Activated CD4-positive, alpha-beta T cell treated with anti-CD3 and anti-CD28 coated beads, Interleukin-10, Interleukin-2, amounts not matched to agents 100 ng/mL and 50 ng/mL, durations not matched to agents 16 hours and 8 hours (primary cell): Measurements from ENCODE around the gene OXT.

Experiments
- DNase-seq: peaks from one replicate; pipeline ENCODE4 v3.0.0-alpha.2; 2020

OXT gene

DNA sequence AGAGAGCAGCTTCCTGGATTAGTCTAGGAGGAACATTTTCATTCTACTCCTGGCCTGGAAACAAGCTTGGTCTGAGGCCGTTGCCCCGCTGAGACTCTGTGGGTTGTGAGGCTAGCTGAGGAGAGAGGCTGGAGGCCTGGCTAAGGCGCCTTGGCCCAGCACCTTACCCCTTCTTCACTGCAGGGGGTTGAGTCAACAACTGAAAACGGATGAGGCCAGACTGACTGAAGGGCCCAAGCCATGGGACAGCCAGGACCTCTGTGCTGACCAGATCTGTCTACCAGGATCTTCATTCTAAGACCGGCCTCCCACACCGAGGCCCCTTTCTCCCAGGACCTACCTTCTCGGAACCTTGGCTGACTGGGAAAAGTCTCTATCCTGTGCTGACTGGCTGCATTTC, 16.6 kb downstream of the OXT start:
- no peak for DNase-seq

GRCh38 chr20:3090565-3090964, 19.1 kb downstream of the OXT start:
- DNase-seq = no peak

- peak; percentile 10 for DNase-seq
Observed at GRCh38 chr20:3092611-3093379, 21.4 kb downstream of the OXT start.

- DNase-seq = no peak
Observed at GRCh38 chr20:3093861-3094361, 22.5 kb downstream of the OXT start.

- no peak for DNase-seq
Observed at GRCh38 chr20:3094848-3095629, 23.6 kb downstream of the OXT start.

DNA sequence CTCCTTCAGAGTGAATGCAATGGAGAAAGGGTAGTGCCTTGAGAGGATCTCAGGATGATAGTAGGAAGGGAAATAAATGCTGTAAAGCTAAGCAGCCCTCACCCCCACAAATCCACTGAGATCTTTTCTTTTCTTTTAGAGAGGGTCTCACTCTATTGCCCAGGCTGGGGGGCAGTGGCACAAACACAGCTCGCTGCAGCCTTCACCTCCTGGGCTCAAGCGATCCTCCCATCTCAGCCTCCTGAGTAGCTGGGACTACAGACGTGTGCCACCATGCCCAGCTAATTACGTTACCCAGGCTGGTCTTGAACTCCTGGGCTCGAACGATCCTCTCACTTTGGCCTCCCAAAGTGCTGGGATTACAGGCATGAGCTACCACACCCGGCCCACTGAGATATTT, 29.1 kb downstream of the OXT start:
- no peak for DNase-seq

DNA sequence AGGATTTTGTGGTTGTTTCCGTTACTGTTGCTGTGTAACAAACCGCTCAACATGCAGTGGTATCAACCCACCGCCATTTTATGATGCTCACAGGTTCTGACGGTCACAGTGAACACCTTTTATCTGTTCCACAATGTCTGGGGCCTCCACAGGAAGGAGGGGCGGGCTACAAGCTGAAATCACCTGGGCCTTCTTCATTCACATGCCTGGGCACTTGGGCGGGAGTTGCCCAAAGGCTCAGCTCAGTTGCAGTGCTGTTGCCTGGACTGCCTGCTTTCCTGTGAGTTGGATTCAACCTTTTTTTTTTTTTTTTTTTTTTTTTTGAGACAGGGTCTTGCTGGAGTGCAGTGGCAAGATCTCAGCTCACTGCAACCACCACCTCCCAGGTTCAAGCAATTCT, 29.8 kb downstream of the OXT start:
- DNase-seq = no peak

- DNase-seq = peak; percentile 87
Observed at GRCh38 chr20:3101737-3102574, 30.5 kb downstream of the OXT start.

DNA sequence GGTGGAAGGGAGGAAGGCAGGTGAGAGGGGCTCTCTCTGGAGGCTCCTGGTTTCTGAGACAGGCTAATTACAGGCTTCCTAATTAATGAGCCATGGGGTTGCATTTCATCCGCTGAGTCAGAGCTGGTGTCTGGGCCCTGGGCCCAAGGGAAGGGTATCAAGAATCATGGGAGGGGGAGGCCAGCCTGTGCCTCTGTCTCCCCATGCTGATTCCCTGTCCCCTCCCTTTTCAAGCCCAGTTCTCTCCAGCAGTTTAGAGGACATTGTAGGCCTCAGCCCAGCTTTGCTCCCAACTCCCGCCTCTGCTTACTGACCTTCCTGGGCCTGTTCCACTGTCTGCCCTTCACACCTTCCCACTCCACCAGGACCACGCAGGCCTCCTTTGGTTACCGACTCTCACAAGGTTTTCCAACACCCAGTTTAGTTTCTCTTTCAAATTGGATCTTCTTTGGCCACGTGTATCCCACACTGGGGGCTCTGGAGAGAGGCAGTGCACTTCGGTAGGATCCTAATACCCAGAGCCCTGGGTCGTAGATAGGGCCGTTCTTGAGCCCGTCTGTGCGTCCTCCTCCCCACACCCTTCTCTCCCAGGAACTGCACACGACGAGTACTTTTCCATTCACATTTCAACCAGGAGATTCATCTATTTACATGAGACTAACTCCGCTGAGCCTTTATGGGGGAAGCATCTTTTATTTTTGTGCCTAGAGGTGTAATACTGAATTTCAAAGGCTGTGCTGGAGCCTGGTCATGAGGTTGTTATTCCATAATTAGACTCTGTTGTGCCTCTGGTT, 31.4 kb downstream of the OXT start:
- DNase-seq = no peak

GRCh38 chr20:3103369-3104032, 32.1 kb downstream of the OXT start:
- no peak for DNase-seq

DNA sequence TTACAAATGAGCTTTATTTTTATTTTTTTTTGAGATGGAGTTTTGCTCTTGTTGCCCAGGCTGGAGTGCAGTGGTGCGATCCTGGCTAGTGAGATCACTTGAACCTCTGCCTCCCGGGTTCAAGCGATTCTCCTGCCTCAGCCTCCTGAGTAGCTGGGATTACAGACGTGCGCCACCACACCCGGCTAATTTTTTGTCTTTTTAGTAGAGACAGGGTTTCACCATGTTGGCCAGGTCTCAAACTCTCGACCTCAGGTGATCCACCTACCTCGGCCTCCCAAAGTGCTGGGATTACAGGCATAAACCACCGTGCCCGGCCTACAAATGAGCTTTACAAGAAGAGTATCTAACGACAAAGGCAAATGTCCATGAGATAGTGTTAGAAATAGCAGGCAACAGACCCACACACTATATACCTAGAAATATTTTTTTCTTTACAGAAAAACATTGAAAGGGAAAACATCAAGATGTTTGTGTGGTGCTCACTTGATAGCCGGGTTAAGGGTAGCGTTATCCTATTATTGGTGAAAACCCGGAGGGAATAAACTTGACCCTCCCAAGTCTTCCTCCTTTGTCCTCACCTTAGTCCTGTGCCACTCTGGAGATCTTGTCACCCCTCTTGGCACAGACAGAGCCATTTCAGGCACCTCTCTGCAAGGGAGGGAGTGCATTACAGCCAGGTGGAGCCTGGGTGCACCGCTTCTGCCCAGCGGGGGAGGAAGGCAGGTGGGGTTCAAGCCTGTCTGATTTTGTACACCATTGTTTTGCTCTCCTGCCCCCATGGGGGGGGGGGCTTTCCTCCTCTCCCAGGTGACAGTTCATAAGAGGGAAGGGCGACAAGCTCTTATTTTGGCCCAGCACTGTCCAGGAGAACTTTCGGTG, 34.1 kb downstream of the OXT start:
- DNase-seq = no peak

- DNase-seq = no peak
Observed at GRCh38 chr20:3106185-3106584, 34.8 kb downstream of the OXT start.

- DNase-seq = no peak
Observed at GRCh38 chr20:3106658-3107463, 35.4 kb downstream of the OXT start.

DNA sequence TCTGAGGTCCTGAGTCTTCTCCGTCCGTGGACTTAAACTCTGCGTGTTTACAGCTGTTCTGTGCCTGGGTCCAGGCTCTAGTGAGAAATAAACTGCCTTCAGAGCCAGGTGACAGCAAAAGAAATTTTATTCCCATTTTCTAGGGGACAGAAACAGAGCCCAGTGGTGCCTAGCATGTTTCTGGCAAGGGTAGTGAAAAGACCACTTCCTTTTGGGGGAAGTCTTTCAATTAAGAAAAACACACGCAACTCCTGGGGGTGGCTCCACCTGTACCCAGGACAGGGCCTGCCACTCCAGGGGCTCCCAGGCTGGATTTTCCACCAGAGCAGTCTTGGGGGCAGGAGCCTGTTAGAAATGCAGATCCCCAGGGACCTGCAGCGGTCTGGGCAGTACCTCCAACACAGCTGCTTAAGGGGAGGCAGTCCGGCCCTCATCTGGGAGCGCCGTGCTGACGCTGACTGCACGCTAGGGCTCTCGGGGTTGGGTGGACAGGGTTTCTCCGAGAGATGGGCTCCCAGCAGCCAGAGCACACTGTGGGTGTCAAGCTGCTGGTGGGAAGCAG, 36.1 kb downstream of the OXT start:
- DNase-seq = no peak

GRCh38 chr20:3109350-3110302, 38.2 kb downstream of the OXT start:
- no peak for DNase-seq

DNA sequence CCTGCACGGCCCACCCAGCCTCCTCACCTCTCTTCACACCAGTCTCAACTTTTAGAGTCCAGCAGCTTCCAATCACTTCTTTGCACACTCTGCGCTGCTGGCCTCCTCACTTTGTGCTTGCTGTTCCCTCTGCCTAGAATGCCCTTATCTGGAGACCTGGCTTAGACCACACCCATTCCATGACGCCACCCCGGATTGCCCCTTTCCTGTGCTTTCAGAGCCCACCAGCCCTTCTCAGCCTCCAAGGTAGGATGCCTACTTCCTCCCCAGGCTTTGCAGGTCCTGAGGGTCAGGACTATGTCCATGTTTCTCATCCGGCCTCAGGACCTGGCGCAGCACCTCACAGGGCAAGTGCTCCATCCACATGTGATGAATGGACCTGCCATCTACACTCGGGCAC, 40.1 kb downstream of the OXT start:
- DNase-seq = no peak

DNA sequence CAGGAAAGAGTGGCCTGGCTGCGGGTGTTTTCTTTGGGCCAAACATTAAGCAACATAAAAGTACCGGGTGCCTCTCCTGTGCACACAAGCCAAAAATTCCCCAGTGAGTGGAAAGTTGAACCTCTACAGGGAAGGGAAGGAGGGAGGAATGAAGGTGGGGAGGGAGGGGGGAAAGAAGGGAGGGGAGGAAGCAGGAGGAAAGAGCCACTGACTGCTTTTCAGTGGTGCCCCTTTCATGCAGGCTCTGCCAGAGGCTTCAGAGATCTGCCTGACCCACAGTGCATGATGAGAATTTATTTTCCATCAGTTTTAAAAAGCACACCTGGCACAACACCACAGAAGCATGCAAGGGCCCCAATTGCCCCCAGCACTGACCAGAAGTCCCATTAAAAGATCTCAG, 40.6 kb downstream of the OXT start:
- no peak for DNase-seq
